SK-N-SH treated with all-trans-retinoic acid at 6 μM for 48 hours (cell line): ENCODE data around the gene COL17A1.

ENCODE experiments used
- ATAC-seq: fragments of 200-7000 bp; cut with Tn5 transposase; 3 replicates; pipeline ENCODE4 v1.9.1; 2020; ENCODE audit warnings: mild to moderate bottlenecking, moderate library complexity
- ARNTL ChIP-seq: fragments of 450-650 bp; formaldehyde crosslinking; IDR thresholded peaks from 2 replicates; pipeline ENCODE4 v1.5.0; 2020; ENCODE audit warnings: low read depth, mild to moderate bottlenecking, moderate library complexity, borderline replicate concordance
- BACH2 ChIP-seq: fragments of 250-450 bp; sonication (Bioruptor Pico); IDR thresholded peaks from 2 replicates; pipeline ENCODE4 v1.9.0; 2021; ENCODE audit warnings: mild to moderate bottlenecking, borderline replicate concordance
- ESRRG ChIP-seq: fragments of 250-450 bp; sonication (Bioruptor Pico); IDR thresholded peaks from 2 replicates; pipeline ENCODE4 v1.6.1; 2021; ENCODE audit warnings: mild to moderate bottlenecking
- GLIS3 ChIP-seq: fragments of 250-450 bp; sonication (Bioruptor Pico); IDR thresholded peaks from 2 replicates; pipeline ENCODE4 v1.5.0; 2020; ENCODE audit warnings: mild to moderate bottlenecking, moderate library complexity
- ISL1 ChIP-seq: fragments of 250-450 bp; sonication (Bioruptor Pico); IDR thresholded peaks from 2 replicates; pipeline ENCODE4 v2.1.2; 2022; ENCODE audit warnings: mild to moderate bottlenecking, moderate library complexity
- PPARA ChIP-seq: fragments of 250-450 bp; sonication (Bioruptor Pico); IDR thresholded peaks from 2 replicates; pipeline ENCODE4 v1.5.0; 2020; ENCODE audit warnings: mild to moderate bottlenecking, borderline replicate concordance
- RARB ChIP-seq: fragments of 250-450 bp; sonication (Bioruptor Pico); IDR thresholded peaks from 2 replicates; pipeline ENCODE4 v1.8.0; 2021; ENCODE audit warnings: mild to moderate bottlenecking, moderate library complexity
- SNAI2 ChIP-seq: fragments of 250-450 bp; sonication (Bioruptor Pico); IDR thresholded peaks from 2 replicates; pipeline ENCODE4 v1.5.0; 2020; ENCODE audit warnings: mild to moderate bottlenecking, moderate library complexity
- TCF4 ChIP-seq: fragments of 250-450 bp; sonication (Bioruptor Pico); IDR thresholded peaks from 2 replicates; pipeline ENCODE4 v1.8.0; 2021; ENCODE audit warnings: mild to moderate bottlenecking, moderate library complexity, borderline replicate concordance
- TOX ChIP-seq: fragments of 250-450 bp; sonication (Bioruptor Pico); IDR thresholded peaks from 2 replicates; pipeline ENCODE4 v1.8.0; 2021; ENCODE audit warnings: mild to moderate bottlenecking, moderate library complexity, borderline replicate concordance
- ZC3H10 ChIP-seq: fragments of 250-450 bp; sonication (Bioruptor Pico); IDR thresholded peaks from 2 replicates; pipeline ENCODE4 v1.5.1; 2021; ENCODE audit warnings: mild to moderate bottlenecking, moderate library complexity
- ZFP3 ChIP-seq: fragments of 250-450 bp; sonication (Bioruptor Pico); IDR thresholded peaks from 2 replicates; pipeline ENCODE4 v1.5.0; 2020; ENCODE audit warnings: mild to moderate bottlenecking, moderate library complexity
- ZFP30 ChIP-seq: fragments of 450-650 bp; formaldehyde crosslinking; IDR thresholded peaks from 2 replicates; pipeline ENCODE4 v1.5.0; 2022; ENCODE audit warnings: mild to moderate bottlenecking, moderate library complexity
- ZNF565 ChIP-seq: fragments of 450-650 bp; formaldehyde crosslinking; conservative IDR thresholded peaks from 2 replicates; pipeline ENCODE4 v1.5.0; 2020; ENCODE audit warnings: low read depth, mild to moderate bottlenecking, moderate library complexity
- ZNF70 ChIP-seq: fragments of 450-650 bp; formaldehyde crosslinking; IDR thresholded peaks from 2 replicates; pipeline ENCODE4 v1.5.0; 2020; ENCODE audit warnings: mild to moderate bottlenecking, moderate library complexity
- ZNF8 ChIP-seq: fragments of 450-650 bp; formaldehyde crosslinking; IDR thresholded peaks from 2 replicates; pipeline ENCODE4 v1.5.0; 2020; ENCODE audit warnings: mild to moderate bottlenecking, moderate library complexity
- TF ChIP-seq, protein P1 (sequence below): fragments of 250-450 bp; sonication (Bioruptor Pico); IDR thresholded peaks from 2 replicates; pipeline ENCODE4 v1.5.0; 2020; ENCODE audit warnings: mild to moderate bottlenecking, moderate library complexity
- TF ChIP-seq, protein P2 (sequence below): fragments of 250-450 bp; sonication (Bioruptor Pico); IDR thresholded peaks from 2 replicates; pipeline ENCODE4 v1.5.1; 2021; ENCODE audit warnings: mild to moderate bottlenecking, moderate library complexity
- TF ChIP-seq, protein P3 (sequence below): fragments of 250-450 bp; sonication (Bioruptor Pico); IDR thresholded peaks from 2 replicates; pipeline ENCODE4 v1.8.0; 2020; ENCODE audit warnings: mild to moderate bottlenecking, moderate library complexity, borderline replicate concordance

The COL17A1 gene

DNA sequence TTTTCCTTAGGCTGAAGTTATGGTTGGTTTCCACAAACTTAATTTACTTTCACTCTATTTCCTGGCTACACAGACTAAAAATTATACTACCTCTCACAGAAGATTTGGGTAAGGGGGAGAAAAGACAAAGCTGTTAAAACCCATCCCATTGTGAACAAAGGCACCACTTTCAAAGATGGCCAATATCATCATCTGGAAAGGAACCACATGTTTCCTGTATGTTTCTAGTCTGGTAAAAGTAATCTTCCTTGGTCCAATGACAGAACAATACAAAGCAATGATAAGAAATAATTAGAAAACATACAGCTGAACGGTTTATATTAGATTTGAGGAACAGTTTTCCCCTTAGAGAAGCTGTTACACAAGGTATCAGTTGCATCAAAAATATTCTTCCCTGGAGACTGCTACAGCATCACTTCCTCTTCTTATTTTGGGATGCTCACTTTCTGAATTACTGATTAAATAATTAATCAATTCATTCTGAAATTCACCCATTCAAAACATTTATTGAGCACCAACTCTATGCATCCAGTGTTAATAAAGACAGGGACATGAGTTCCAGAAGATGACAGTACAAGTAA is 27.8 kb upstream of the COL17A1 start (continued):
- TF ChIP-seq, protein P1, sequence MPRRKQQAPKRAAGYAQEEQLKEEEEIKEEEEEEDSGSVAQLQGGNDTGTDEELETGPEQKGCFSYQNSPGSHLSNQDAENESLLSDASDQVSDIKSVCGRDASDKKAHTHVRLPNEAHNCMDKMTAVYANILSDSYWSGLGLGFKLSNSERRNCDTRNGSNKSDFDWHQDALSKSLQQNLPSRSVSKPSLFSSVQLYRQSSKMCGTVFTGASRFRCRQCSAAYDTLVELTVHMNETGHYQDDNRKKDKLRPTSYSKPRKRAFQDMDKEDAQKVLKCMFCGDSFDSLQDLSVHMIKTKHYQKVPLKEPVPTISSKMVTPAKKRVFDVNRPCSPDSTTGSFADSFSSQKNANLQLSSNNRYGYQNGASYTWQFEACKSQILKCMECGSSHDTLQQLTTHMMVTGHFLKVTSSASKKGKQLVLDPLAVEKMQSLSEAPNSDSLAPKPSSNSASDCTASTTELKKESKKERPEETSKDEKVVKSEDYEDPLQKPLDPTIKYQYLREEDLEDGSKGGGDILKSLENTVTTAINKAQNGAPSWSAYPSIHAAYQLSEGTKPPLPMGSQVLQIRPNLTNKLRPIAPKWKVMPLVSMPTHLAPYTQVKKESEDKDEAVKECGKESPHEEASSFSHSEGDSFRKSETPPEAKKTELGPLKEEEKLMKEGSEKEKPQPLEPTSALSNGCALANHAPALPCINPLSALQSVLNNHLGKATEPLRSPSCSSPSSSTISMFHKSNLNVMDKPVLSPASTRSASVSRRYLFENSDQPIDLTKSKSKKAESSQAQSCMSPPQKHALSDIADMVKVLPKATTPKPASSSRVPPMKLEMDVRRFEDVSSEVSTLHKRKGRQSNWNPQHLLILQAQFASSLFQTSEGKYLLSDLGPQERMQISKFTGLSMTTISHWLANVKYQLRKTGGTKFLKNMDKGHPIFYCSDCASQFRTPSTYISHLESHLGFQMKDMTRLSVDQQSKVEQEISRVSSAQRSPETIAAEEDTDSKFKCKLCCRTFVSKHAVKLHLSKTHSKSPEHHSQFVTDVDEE (CRISPR knock-in tag): no peak

DNA sequence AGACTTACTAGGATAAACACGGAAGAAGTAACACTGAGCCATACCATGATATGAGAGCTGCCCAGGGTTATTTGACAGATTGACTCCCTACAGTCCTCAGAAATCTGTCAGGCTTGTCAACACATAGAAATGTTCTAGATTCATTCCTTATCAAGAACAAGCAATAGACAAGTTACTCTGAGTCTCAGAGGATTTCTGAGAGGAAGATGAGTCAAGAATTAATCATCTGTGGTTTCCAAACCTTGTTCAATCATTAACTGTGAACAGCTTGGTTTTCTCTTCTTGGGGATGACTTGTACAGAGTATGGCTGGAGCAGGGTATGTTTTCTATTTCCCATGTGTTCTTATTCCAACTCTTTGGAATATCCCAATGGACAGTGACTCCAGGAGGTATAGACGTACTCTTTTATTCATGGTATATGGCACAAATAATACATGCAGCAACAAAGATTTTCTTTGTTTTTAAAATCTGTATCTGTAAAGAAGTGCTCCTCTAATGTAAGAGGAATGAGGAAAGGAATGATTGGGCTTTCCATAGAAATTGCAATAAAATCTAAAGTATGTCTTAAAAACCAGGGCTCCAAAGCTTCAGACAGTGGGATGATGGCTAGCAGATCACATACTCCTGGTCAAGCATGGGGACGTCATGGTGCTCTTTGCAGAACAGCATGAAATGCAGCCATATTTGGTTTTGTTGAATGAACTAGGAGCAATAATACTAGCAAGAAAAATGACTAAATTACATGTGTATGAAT is 24.4 kb upstream of the COL17A1 start:
- no peak; the same call in 2 of the 3 replicates for ATAC-seq
- TF ChIP-seq ARNTL: no peak

DNA sequence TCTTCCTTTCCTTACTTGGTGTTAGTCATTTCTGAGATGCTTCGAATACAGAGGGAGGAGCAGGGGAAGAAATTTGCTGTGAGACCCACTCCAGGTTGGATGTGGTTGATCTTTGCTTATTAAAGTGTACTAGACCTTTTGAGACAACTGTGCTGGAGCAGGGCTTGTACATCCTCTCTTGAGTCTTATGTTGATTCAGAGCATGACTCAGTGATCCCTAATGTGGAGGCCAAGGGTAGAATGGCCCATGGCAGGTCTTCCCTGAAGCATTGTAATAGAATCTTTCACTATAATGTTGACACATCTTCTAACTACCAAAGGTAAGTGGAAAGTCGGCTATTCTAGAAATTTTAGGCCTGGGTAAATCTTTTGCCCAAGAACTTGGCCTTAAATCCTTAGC is 19.2 kb upstream of the COL17A1 start:
- ATAC-seq: no peak
- TF ChIP-seq ESRRG (CRISPR knock-in tag) (no peak), ISL1 (no peak), ZNF70 (no peak), ARNTL (no peak), RARB (no peak), TCF4 (CRISPR knock-in tag) (no peak), PPARA (CRISPR knock-in tag) (no peak), ZC3H10 (no peak), ZNF8 (CRISPR knock-in tag) (no peak), TOX (no peak), SNAI2 (no peak), ZNF565 (CRISPR knock-in tag) (no peak), ZFP30 (no peak), ZFP3 (CRISPR knock-in tag) (no peak), BACH2 (CRISPR knock-in tag) (no peak), GLIS3 (no peak)
- TF ChIP-seq, protein P1 (CRISPR knock-in tag): no peak
- TF ChIP-seq, protein P2, sequence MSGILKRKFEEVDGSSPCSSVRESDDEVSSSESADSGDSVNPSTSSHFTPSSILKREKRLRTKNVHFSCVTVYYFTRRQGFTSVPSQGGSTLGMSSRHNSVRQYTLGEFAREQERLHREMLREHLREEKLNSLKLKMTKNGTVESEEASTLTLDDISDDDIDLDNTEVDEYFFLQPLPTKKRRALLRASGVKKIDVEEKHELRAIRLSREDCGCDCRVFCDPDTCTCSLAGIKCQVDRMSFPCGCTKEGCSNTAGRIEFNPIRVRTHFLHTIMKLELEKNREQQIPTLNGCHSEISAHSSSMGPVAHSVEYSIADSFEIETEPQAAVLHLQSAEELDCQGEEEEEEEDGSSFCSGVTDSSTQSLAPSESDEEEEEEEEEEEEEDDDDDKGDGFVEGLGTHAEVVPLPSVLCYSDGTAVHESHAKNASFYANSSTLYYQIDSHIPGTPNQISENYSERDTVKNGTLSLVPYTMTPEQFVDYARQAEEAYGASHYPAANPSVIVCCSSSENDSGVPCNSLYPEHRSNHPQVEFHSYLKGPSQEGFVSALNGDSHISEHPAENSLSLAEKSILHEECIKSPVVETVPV (CRISPR knock-in tag): no peak

DNA sequence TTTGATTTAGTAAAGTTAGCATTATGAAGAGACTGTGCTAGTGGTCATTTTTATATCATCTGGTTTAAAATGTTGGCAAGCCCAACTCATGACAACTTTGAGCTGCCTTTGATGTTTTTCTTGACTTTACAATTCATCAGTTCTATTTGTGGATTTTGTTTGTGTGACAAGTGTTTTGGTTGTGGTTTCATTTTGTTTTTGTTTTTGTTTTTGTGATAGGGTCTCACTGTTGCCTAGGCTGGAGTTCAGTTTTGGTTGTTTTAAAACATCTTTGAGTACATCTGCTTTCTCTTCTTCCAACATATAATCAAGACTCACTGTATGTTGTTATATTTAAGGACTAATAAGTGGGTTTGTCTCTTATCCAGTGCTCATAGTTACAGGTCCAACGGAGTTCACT is 18.7 kb upstream of the COL17A1 start:
- ATAC-seq: no peak
- TF ChIP-seq ZFP3 (CRISPR knock-in tag): no peak
- TF ChIP-seq ZNF565 (CRISPR knock-in tag): no peak
- TF ChIP-seq TOX: no peak
- no peak for TF ChIP-seq BACH2 (CRISPR knock-in tag)
- no peak for TF ChIP-seq ZFP30
- no peak for TF ChIP-seq ZC3H10

DNA sequence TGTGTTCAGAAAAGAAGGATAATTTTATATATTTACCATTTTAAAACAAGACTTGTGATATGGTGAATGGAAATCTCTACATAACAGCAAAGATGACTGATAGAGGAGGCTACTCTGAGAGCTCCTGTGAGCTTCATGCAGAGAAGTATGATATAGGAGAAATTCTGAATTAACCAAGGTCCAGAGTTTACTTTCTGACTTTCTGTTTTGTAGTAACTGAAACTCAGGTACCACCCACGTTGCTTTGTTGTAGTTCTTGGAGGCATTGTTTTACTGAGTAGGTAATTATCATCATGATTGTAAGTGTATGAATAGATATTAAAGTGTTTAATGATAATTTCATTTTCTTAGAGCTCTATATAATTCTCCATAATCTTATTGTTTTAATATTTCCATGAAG is 18.3 kb upstream of the COL17A1 start:
- TF ChIP-seq, protein P3, sequence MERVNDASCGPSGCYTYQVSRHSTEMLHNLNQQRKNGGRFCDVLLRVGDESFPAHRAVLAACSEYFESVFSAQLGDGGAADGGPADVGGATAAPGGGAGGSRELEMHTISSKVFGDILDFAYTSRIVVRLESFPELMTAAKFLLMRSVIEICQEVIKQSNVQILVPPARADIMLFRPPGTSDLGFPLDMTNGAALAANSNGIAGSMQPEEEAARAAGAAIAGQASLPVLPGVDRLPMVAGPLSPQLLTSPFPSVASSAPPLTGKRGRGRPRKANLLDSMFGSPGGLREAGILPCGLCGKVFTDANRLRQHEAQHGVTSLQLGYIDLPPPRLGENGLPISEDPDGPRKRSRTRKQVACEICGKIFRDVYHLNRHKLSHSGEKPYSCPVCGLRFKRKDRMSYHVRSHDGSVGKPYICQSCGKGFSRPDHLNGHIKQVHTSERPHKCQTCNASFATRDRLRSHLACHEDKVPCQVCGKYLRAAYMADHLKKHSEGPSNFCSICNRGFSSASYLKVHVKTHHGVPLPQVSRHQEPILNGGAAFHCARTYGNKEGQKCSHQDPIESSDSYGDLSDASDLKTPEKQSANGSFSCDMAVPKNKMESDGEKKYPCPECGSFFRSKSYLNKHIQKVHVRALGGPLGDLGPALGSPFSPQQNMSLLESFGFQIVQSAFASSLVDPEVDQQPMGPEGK (CRISPR knock-in tag): no peak
- TF ChIP-seq, all 23 proteins: peak for 0
- ATAC-seq: no peak
